Measurements from ENCODE around the gene USP1. TPM values are rescaled to one million over a fixed set of nuclear protein-coding genes. Genes with fewer than 3 reads are reported as not detected.

USP1 gene
- total RNA-seq, 1 donor from 2014 or later: 14.8 TPM

GRCh38 chr1:62484824-62485468, 48.1 kb downstream of the USP1 start:
- DNase-seq (ENCODE audit: extremely low read depth, low read depth, low spot score): no peak

- no peak for DNase-seq (ENCODE audit: extremely low read depth, low read depth, low spot score)
Observed at GRCh38 chr1:62487956-62488355, 51.1 kb downstream of the USP1 start.

- DNase-seq (ENCODE audit: extremely low read depth, low read depth, low spot score): no peak
Observed at GRCh38 chr1:62492521-62492920, 55.7 kb downstream of the USP1 start.

GRCh38 chr1:62493656-62494055, 56.8 kb downstream of the USP1 start:
- DNase-seq (ENCODE audit: extremely low read depth, low read depth, low spot score): no peak

- DNase-seq (ENCODE audit: extremely low read depth, low read depth, low spot score): no peak
Observed at GRCh38 chr1:62494137-62494536, 57.3 kb downstream of the USP1 start.

- DNase-seq (ENCODE audit: extremely low read depth, low read depth, low spot score): no peak
Observed at GRCh38 chr1:62500210-62500609, 63.4 kb downstream of the USP1 start.

Other genes with a start within 250 kb of the USP1 start
- gene L1TD1, start 242.2 kb upstream of the USP1 start, total RNA-seq: not detected in 2 replicates
- gene KANK4, start 117.6 kb upstream of the USP1 start, total RNA-seq: not detected in 2 replicates
- gene ANGPTL3, start 160.5 kb downstream of the USP1 start, total RNA-seq: not detected in 2 replicates

Measured in glomerular endothelial cell (primary cell).